GM13976 (cell line): ENCODE data around the gene INSL4.
A peak's percentile ranks its signal among the peaks of the same experiment; 100 is the strongest.

Experiments used
- DNase-seq: peaks from one replicate; pipeline ENCODE4 v3.0.0; 2012; ENCODE audit warnings: low spot score
- CTCF ChIP-seq: IDR thresholded peaks from 2 replicates; pipeline ENCODE4 v1.5.1; 2012; ENCODE audit warnings: borderline replicate concordance, mild to moderate bottlenecking; ENCODE audit not compliant: insufficient read depth; ENCODE audit errors: extremely low read depth, missing control alignments, control extremely low read depth
- in situ Hi-C: fragments of 300-500 bp; cut with MboI; formaldehyde crosslinking; loops from one replicate; pipeline ENCODE4 v1.12.0; 2022; ENCODE audit warnings: low sequenced_read_pairs, mixed read lengths, inconsistent platforms; ENCODE audit not compliant: unreplicated experiment

The INSL4 gene

DNA sequence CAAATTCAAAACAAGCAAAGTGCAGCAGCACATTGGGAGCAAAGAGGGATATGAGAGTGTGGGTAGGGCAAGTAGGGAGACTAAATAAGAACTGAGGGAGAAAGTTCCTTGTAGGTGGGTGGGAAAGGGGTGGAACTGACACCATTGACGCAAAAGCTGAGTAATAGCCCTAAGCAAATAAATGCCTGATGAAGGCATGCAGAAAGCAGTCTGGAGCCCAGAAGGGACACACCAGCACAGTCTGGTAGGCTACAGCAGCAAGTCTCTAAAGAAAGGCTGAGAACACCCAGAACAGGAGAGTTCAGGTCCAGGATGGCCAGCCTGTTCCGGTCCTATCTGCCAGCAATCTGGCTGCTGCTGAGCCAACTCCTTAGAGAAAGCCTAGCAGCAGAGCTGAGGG lies at the start of gene INSL4:
Gene INSL4, plus strand, starts transcription at position 208 of the 400 bp plus-strand sequence. Its CDS starts 105 bp downstream, at position 313.
- no peak for DNase-seq
- in situ Hi-C loops: no loop called here
- TF ChIP-seq CTCF: no peak

DNA sequence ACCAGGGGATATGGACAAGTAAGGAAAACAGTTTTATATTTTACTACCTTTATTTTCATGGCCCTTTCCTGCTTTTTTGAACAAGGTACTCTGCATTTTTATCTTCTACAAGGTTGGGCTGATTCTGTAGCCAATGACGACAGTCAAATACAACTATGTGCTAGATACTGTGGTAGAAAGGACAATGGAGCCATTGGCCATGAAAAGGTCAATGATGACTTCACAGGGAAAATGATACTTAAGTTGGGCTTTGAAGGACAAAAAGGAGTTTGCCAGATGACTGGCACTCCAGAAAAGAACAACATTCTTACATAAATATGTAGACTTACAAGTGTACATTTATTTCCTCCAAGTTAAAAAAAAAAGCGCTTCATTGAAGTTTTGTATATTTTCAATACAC lies 46.4 kb upstream of the INSL4 start:
- in situ Hi-C loops: loop anchor here (25.0 kb wide), 1 partner anchor 228 kb away; no protein-coding TSS in a partner anchor
- DNase-seq: no peak
- no peak for TF ChIP-seq CTCF

DNA sequence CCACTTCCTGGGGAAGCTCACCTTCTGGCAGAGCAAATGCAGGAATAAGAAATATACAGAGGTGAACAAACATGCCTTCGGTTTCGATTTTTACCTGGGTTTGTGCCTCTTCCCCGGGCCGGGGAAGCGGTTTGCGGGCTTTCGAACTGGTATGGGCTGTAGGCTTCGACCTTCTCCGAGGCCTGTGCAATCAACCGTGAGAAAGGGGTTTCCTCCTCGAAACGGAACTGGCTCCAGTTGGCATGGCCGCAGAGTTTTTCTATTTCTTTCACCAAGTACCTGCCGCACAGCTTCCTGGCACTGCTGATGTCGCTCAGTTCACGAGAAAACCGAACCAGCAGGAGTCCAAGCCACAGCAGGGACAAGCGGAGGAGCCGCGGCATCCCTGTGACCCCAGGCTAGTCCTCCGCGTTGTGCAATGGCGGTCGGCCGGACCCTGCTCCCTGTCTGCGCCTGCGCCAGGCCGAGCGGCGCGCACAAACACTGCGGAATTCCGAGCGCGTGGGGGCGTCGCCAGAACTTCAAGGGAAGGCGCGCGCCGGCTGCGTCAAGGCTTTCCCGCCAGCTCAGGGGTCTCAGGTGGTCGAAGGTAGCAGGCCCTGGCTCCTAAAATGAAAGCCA lies 45.9 kb upstream of the INSL4 start, which contains the start of gene INSL6:
Gene INSL6, minus strand, starts transcription at position 420 of the 621 bp plus-strand sequence. Its CDS starts 37 bp downstream, at position 383.
- no peak for TF ChIP-seq CTCF
- in situ Hi-C loops: loop anchor here (25.0 kb wide), 1 partner anchor 227 kb away; no protein-coding TSS in a partner anchor
- DNase-seq: no peak

DNA sequence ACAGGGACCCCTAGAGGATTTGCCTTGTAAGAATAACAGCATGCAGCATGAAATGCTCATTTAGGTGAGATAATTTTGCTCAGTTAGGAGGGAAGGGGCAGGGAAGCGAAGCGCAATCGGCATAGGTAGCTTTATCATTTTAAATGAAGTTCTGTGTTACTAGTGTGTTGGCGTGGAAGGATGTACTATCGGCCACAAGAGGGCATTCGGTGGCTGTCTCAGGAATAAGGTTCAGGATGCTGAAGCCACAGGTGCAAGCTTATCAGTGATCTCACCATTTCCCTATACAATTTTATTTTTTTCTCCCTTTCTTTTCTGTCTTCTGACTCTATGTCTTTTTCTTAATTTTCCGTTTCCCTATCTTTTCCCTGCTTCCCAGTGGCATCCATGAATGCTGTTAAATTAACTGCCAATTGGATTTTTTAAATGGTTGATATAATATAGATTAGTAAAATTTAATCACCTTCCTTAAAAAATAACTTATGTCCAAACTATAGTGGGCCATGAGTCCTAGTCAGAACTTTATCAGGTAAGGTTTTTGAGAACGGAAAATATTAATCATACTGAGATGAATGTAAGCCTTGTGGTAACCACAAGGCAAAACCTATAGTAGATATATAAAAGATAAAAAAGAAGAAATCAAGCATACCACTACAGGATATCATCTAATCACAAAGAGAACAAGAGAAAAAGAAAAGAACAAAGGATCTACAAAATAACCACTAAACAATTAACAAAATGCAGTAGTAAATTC lies 44.6 kb upstream of the INSL4 start:
- DNase-seq: peak; percentile 66
- in situ Hi-C loops: loop anchor here (25.0 kb wide), 1 partner anchor 226 kb away; no protein-coding TSS in a partner anchor
- TF ChIP-seq CTCF: peak; percentile 40

- in situ Hi-C loops: loop anchor here (25.0 kb wide), 1 partner anchor 224 kb away; no protein-coding TSS in a partner anchor
- TF ChIP-seq CTCF: no peak
- no peak for DNase-seq
These were observed 42.9 kb upstream of the INSL4 start for GRCh38 chr9:5188060-5188984.

DNA sequence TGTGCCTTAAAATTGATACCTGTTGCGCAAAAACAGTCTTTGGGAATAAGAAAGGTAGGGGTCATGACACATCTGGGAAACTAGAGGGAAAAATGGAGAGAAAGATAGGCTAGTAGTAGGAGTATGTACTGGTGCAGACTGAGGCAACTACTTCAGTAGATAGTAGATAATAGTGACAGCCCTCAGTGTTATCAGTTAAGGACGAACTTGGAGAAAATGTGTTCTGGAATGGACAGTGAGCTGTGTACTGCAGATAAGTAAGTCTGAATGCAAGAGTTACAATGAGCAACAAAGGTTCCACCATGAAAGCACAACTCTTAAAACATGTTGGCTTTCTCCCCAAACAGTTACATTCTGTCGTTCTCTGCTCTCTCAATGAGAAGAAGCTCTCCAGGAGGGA lies 39.2 kb upstream of the INSL4 start:
- in situ Hi-C loops: loop anchor here (25.0 kb wide), 1 partner anchor 220 kb away; no protein-coding TSS in a partner anchor
- DNase-seq: no peak

More for the DNA sequence above, 39.2 kb upstream of the INSL4 start:
- no peak for TF ChIP-seq CTCF
